MM.1S (cell line): ENCODE measurements around the gene ENPEP.

ENCODE experiments used
- DNase-seq: peaks from one replicate; pipeline ENCODE4 v3.0.0-alpha.2; 2015
- H2AFZ ChIP-seq: fragments of 300-600 bp; sonication (generic); 2 replicates; pipeline ENCODE4 v1.6.0; 2016; ENCODE audit warnings: antibody characterized with exemption, low read length
- H3F3A ChIP-seq: fragments of 300-600 bp; sonication (generic); 2 replicates; pipeline ENCODE4 v1.6.1; 2016; ENCODE audit warnings: mild to moderate bottlenecking, antibody characterized with exemption, low read length, moderate library complexity, mixed read lengths; ENCODE audit not compliant: insufficient read depth
- H3K27ac ChIP-seq: fragments of 300-600 bp; sonication (generic); 2 replicates; pipeline ENCODE4 v1.5.1; 2016; ENCODE audit warnings: mild to moderate bottlenecking, low read length
- H3K27me3 ChIP-seq: fragments of 300-600 bp; sonication (generic); replicated peaks from 2 replicates; pipeline ENCODE4 v1.6.0; 2016; ENCODE audit warnings: low read length; ENCODE audit not compliant: insufficient read depth
- H3K36me3 ChIP-seq: fragments of 300-600 bp; sonication (generic); replicated peaks from 2 replicates; pipeline ENCODE4 v1.6.1; 2016; ENCODE audit warnings: mild to moderate bottlenecking, low read length, mixed read lengths; ENCODE audit not compliant: insufficient read depth
- H3K4me1 ChIP-seq: fragments of 300-600 bp; sonication (generic); 2 replicates; pipeline ENCODE4 v1.6.1; 2016; ENCODE audit warnings: low read length, mixed read lengths
- H3K4me2 ChIP-seq: fragments of 300-600 bp; sonication (generic); 2 replicates; pipeline ENCODE4 v1.6.0; 2016; ENCODE audit warnings: low read depth, low read length
- H3K4me3 ChIP-seq: fragments of 300-600 bp; sonication (generic); 2 replicates; pipeline ENCODE4 v1.5.1; 2016; ENCODE audit warnings: low read length, mixed read lengths
- H3K79me2 ChIP-seq: fragments of 300-600 bp; sonication (generic); 2 replicates; pipeline ENCODE4 v1.6.1; 2016; ENCODE audit warnings: mixed run types, low read length, mixed read lengths
- H3K9ac ChIP-seq: fragments of 300-600 bp; sonication (generic); 2 replicates; pipeline ENCODE4 v1.6.1; 2016; ENCODE audit warnings: low read length, mixed read lengths
- H3K9me2 ChIP-seq: fragments of 300-600 bp; sonication (generic); replicated peaks from 2 replicates; pipeline ENCODE4 v1.6.1; 2016; ENCODE audit warnings: mild to moderate bottlenecking, low read length, mixed read lengths; ENCODE audit not compliant: insufficient read depth
- H3K9me3 ChIP-seq: fragments of 300-600 bp; sonication (generic); replicated peaks from 2 replicates; pipeline ENCODE4 v1.6.1; 2016; ENCODE audit warnings: mild to moderate bottlenecking, low read length, mixed read lengths; ENCODE audit not compliant: insufficient read depth
- H4K20me1 ChIP-seq: fragments of 300-600 bp; sonication (generic); 2 replicates; pipeline ENCODE4 v1.6.1; 2016; ENCODE audit warnings: mild to moderate bottlenecking, low read length, moderate library complexity, mixed read lengths; ENCODE audit not compliant: insufficient read depth
- CTCF ChIP-seq: fragments of 300-600 bp; sonication (generic); IDR thresholded peaks from 2 replicates; pipeline ENCODE4 v1.5.1; 2016; ENCODE audit warnings: antibody characterized with exemption, low read length, mixed read lengths
- EZH2 ChIP-seq: fragments of 300-600 bp; sonication (generic); optimal IDR thresholded peaks from 2 replicates; pipeline ENCODE3; 2017; ENCODE audit warnings: low read depth, mild to moderate bottlenecking, antibody characterized with exemption, low read length, mixed read lengths
- EZH2phosphoT487 ChIP-seq: fragments of 300-600 bp; sonication (generic); IDR thresholded peaks from 2 replicates; pipeline ENCODE4 v1.6.1; 2018; ENCODE audit warnings: antibody characterized with exemption, low read length

ENPEP gene

GRCh38 chr4:110533590-110533910 lies 57.6 kb downstream of the ENPEP start:
- Histone ChIP-seq H4K20me1 (no peaks in the 10 kb centered on the region), H3K9me2 (no peaks in the 10 kb centered on the region), H3K9ac (no peak overlapping the region), H3K36me3 (no peaks in the 10 kb centered on the region), H3F3A (no peaks in the 10 kb centered on the region), H3K4me2 (peak overlapping the region; percentile 30; the same call in 1 of the 2 replicates), H2AFZ (peak overlapping the region; percentile 7; the same call in 1 of the 2 replicates), H3K27me3 (no peaks in the 10 kb centered on the region), H3K4me3 (peak overlapping the region; percentile 7; the same call in 1 of the 2 replicates), H3K9me3 (no peaks in the 10 kb centered on the region), H3K79me2 (no peaks in the 10 kb centered on the region), H3K27ac (peak overlapping the region; percentile 42; the same call in 1 of the 2 replicates), H3K4me1 (no peaks in the 10 kb centered on the region)
- TF ChIP-seq CTCF (no peak), EZH2phosphoT487 (no peak), EZH2 (no peak)
- DNase-seq: no peak

- H3K4me3 ChIP-seq: peak overlapping the region; percentile 7; the same call in 1 of the 2 replicates
- H2AFZ ChIP-seq: no peak overlapping the region
These were observed 58.0 kb downstream of the ENPEP start for GRCh38 chr4:110533940-110534339.

GRCh38 chr4:110540581-110540980 lies 64.6 kb downstream of the ENPEP start:
- H3K4me1 ChIP-seq: no peaks in the 10 kb centered on the region
- H3K4me2 ChIP-seq: no peak overlapping the region
- no peaks in the 10 kb centered on the region for H3K27me3 ChIP-seq
- no peaks in the 10 kb centered on the region for H3K9me2 ChIP-seq
- no peaks in the 10 kb centered on the region for H3K36me3 ChIP-seq
- no peak for DNase-seq
- no peak overlapping the region for H3K27ac ChIP-seq
- no peak overlapping the region for H3K4me3 ChIP-seq
- H4K20me1 ChIP-seq: no peaks in the 10 kb centered on the region
- H3K79me2 ChIP-seq: no peaks in the 10 kb centered on the region
- no peak overlapping the region for H3K9ac ChIP-seq
- no peak overlapping the region for H2AFZ ChIP-seq
- TF ChIP-seq EZH2phosphoT487 (no peak), CTCF (no peak), EZH2 (no peak)
- H3K9me3 ChIP-seq: no peaks in the 10 kb centered on the region
- no peaks in the 10 kb centered on the region for H3F3A ChIP-seq

More at GRCh38 chr4:110533940-110534339, 58.0 kb downstream of the ENPEP start:
- Histone ChIP-seq H3K9me2 (no peaks in the 10 kb centered on the region), H3K27ac (peak overlapping the region; percentile 42; the same call in 1 of the 2 replicates), H3K4me1 (no peaks in the 10 kb centered on the region), H4K20me1 (no peaks in the 10 kb centered on the region), H3K9me3 (no peaks in the 10 kb centered on the region), H3F3A (no peaks in the 10 kb centered on the region), H3K9ac (no peak overlapping the region), H3K36me3 (no peaks in the 10 kb centered on the region), H3K79me2 (no peaks in the 10 kb centered on the region), H3K4me2 (peak overlapping the region; percentile 30; the same call in 1 of the 2 replicates), H3K27me3 (no peaks in the 10 kb centered on the region)
- TF ChIP-seq EZH2 (no peak), EZH2phosphoT487 (no peak), CTCF (no peak)
- peak; percentile 70 for DNase-seq
